CD14-positive monocyte (primary cell): ENCODE data around the gene UPP1. TPM values are rescaled to one million over a fixed set of nuclear protein-coding genes. Genes with fewer than 3 reads are reported as not detected.
A peak's percentile ranks its signal among the peaks of the same experiment; 100 is the strongest.

Source experiments
- DNase-seq, 3 donors: peaks; one replicate each; pipeline ENCODE4 v3.0.0-alpha.2; 2011 to 2022
- H2AFZ ChIP-seq: 2 replicates; pipeline ENCODE4 v1.6.0; 2012; ENCODE audit warnings: mild to moderate bottlenecking, low read depth, low read length, inconsistent platforms; ENCODE audit not compliant: insufficient read depth, poor library complexity, severe bottlenecking
- H3K27ac ChIP-seq, 2 donors: 1 replicate in 1 of 2; 2 replicates in 1 of 2; pipeline ENCODE4 v1.5.1; 2012 to 2013; ENCODE audit warnings: low read length in 2 of 2, control low read depth in 1 of 2, inconsistent platforms in 1 of 2, low read depth in 1 of 2, mild to moderate bottlenecking in 1 of 2
- H3K27me3 ChIP-seq, 2 donors: one replicate each; pipeline versions ENCODE4 v1.6.0 to v1.6.1; 2011 to 2013; ENCODE audit warnings: low read length in 2 of 2; ENCODE audit not compliant: control insufficient read depth in 2 of 2, insufficient read depth in 2 of 2
- H3K36me3 ChIP-seq, 2 donors: replicated peaks in 1 of 2; 1 replicate in 1 of 2; 2 replicates in 1 of 2; pipeline versions ENCODE4 v1.5.1 to v1.6.1; 2012 to 2013; ENCODE audit warnings: low read length in 2 of 2, control low read depth in 1 of 2, inconsistent platforms in 1 of 2, mild to moderate bottlenecking in 1 of 2; ENCODE audit not compliant: insufficient read depth in 2 of 2, control insufficient read depth in 1 of 2
- H3K4me1 ChIP-seq, 2 donors: 1 replicate in 1 of 2; 2 replicates in 1 of 2; pipeline versions ENCODE4 v1.5.1 to v1.6.1; 2012 to 2013; ENCODE audit warnings: low read length in 2 of 2, control low read depth in 1 of 2, inconsistent platforms in 1 of 2, mild to moderate bottlenecking in 1 of 2, moderate library complexity in 1 of 2; ENCODE audit not compliant: insufficient read depth in 2 of 2, control insufficient read depth in 1 of 2
- H3K4me2 ChIP-seq: replicated peaks from 2 replicates; pipeline ENCODE3; 2012; ENCODE audit warnings: low read length, moderate library complexity, mild to moderate bottlenecking; ENCODE audit not compliant: poor library complexity, severe bottlenecking; ENCODE audit errors: extremely low read depth
- H3K4me3 ChIP-seq, 3 experiments: fragments of 200-600 bp in 1 of 3; sonication (generic) in 1 of 3; replicated peaks in 1 of 3; 1 replicate in 2 of 3; 2 replicates in 1 of 3; pipeline ENCODE4 v1.5.1; 2011 to 2013; ENCODE audit warnings: low read length in 3 of 3, mild to moderate bottlenecking in 3 of 3, control low read depth in 2 of 3, low read depth in 2 of 3, inconsistent platforms in 1 of 3, moderate library complexity in 1 of 3
- H3K79me2 ChIP-seq: 2 replicates; pipeline ENCODE4 v1.6.0; 2012; ENCODE audit warnings: mild to moderate bottlenecking, control low read depth, inconsistent platforms, low read length, moderate library complexity; ENCODE audit not compliant: insufficient read depth
- H3K9ac ChIP-seq: 2 replicates; pipeline ENCODE4 v1.6.0; 2017; ENCODE audit warnings: low read length, mild to moderate bottlenecking; ENCODE audit not compliant: insufficient read depth, poor library complexity, severe bottlenecking
- H3K9me3 ChIP-seq, 2 donors: replicated peaks in 1 of 2; 1 replicate in 1 of 2; 2 replicates in 1 of 2; pipeline versions ENCODE4 v1.5.1 to v1.6.1; 2012 to 2013; ENCODE audit warnings: low read length in 2 of 2, control low read depth in 1 of 2; ENCODE audit not compliant: control insufficient read depth in 1 of 2, insufficient read depth in 1 of 2
- H4K20me1 ChIP-seq: 2 replicates; pipeline ENCODE4 v1.6.0; 2012; ENCODE audit warnings: mild to moderate bottlenecking, low read length, control low read depth, moderate library complexity; ENCODE audit not compliant: insufficient read depth
- H3K27ac Mint-ChIP-seq, 7 donors: one replicate each; pipeline ENCODE4 v1.8.0; 2020; ENCODE audit warnings: mild to moderate bottlenecking in 7 of 7, mixed read lengths in 7 of 7, moderate library complexity in 6 of 7, inconsistent platforms in 2 of 7
- H3K27me3 Mint-ChIP-seq, 3 donors: one replicate each; pipeline ENCODE4 v1.8.0; 2021 to 2022; ENCODE audit warnings: low read depth in 3 of 3, mild to moderate bottlenecking in 3 of 3, mixed read lengths in 3 of 3, moderate library complexity in 3 of 3, inconsistent platforms in 1 of 3
- H3K36me3 Mint-ChIP-seq, 2 donors: one replicate each; pipeline ENCODE4 v1.8.0; 2020; ENCODE audit warnings: mixed read lengths in 2 of 2, inconsistent platforms in 1 of 2, mild to moderate bottlenecking in 1 of 2
- H3K4me1 Mint-ChIP-seq: one replicate; pipeline ENCODE4 v1.8.0; 2020; ENCODE audit warnings: mild to moderate bottlenecking, mixed read lengths
- H3K4me3 Mint-ChIP-seq, 2 donors: one replicate each; pipeline ENCODE4 v1.8.0; 2020; ENCODE audit warnings: mild to moderate bottlenecking in 2 of 2, mixed read lengths in 2 of 2, moderate library complexity in 1 of 2
- H3K9me3 Mint-ChIP-seq, 7 donors: one replicate each; pipeline ENCODE4 v1.8.0; 2020 to 2022; ENCODE audit warnings: mixed read lengths in 7 of 7, mild to moderate bottlenecking in 6 of 7, moderate library complexity in 6 of 7, inconsistent platforms in 2 of 7
- CTCF ChIP-seq: fragments of 200-600 bp; IDR thresholded peaks from one replicate; pipeline ENCODE4 v1.8.0; 2022; ENCODE audit warnings: antibody characterized with exemption, mild to moderate bottlenecking
- WGBS: methylation state at CpG from one replicate; pipeline ENCODE4 v1.1.5; 2013; ENCODE audit warnings: missing lambda C conversion rate; ENCODE audit not compliant: insufficient coverage; 5-methylcytosine and 5-hydroxymethylcytosine counted together
- intact Hi-C, 2 donors: fragments of 100-400 bp; cut with micrococcal nuclease; formaldehyde crosslinking; loops; one replicate each; pipeline versions ENCODE4 v1.15.0 to v1.15.1; 2023
- polyA plus RNA-seq, 3 donors: library from polyadenylated mRNA; depleted of rRNA in 1 of 3; unstranded in 2 of 3; stranded (reverse) in 1 of 3; fragments of 300-500 nt in 2 of 3; fragments of >200 nt in 1 of 3; fragmentation: Illumina TruSeq in 2 of 3; gene quantifications; 1 replicate in 2 of 3; 2 replicates in 1 of 3; pipeline ENCODE4 v1.2.3, GENCODE V29; 2012 to 2021

Gene UPP1
- polyA plus RNA-seq, 3 donors: 109 to 212 (median 129) TPM

- H3K4me3 ChIP-seq: no peak overlapping the region
- peaks cover 2 to 13% (median 8%) of the 10 kb centered on the region in 7 donors for H3K9me3 Mint-ChIP-seq
- no peak for DNase-seq
- H3K27ac ChIP-seq: no peak overlapping the region
- H3K79me2 ChIP-seq: no peaks in the 10 kb centered on the region
- no peak overlapping the region for H2AFZ ChIP-seq
- no peak for TF ChIP-seq CTCF
- H3K4me2 ChIP-seq: no peak overlapping the region
- H3K4me1 ChIP-seq: peaks cover 3 to 11% of the 10 kb centered on the region in 2 donors
- H3K36me3 Mint-ChIP-seq: peaks cover 0 to 4% of the 10 kb centered on the region in 2 donors
- WGBS: no CpG with 5 or more reads among the region's 2 CpGs
- no peaks in the 10 kb centered on the region for H3K27me3 ChIP-seq
- H3K4me1 Mint-ChIP-seq: peaks cover 10% of the 10 kb centered on the region
- H3K27me3 Mint-ChIP-seq: peaks cover 0 to 3% (median 2%) of the 10 kb centered on the region in 3 donors
- no peaks in the 10 kb centered on the region for H3K9me3 ChIP-seq
- no peak overlapping the region for H3K27ac Mint-ChIP-seq
- H3K4me3 Mint-ChIP-seq: no peak overlapping the region
- no peaks in the 10 kb centered on the region for H4K20me1 ChIP-seq
- no peaks in the 10 kb centered on the region for H3K36me3 ChIP-seq
- H3K9ac ChIP-seq: no peak overlapping the region
- intact Hi-C loops: no loop called here
Measured at GRCh38 chr7:48067475-48067874, 21.6 kb upstream of the UPP1 start.

- Mint-ChIP-seq H3K27me3 (peaks cover 0 to 2% (median 2%) of the 10 kb centered on the region in 3 donors), H3K27ac (peak overlapping the region in 1 of 7 donors; percentile 32), H3K36me3 (no peaks in the 10 kb centered on the region), H3K4me3 (no peak overlapping the region), H3K4me1 (peaks cover 23% of the 10 kb centered on the region), H3K9me3 (peaks cover 0 to 6% (median 2%) of the 10 kb centered on the region in 7 donors)
- no peak overlapping the region for H3K9ac ChIP-seq
- no peak for TF ChIP-seq CTCF
- intact Hi-C loops: loop anchor here in 1 of 2 donors (5.0 kb wide), 1 partner anchor 33 kb away; no protein-coding TSS in a partner anchor
- no peaks in the 10 kb centered on the region for H4K20me1 ChIP-seq
- no peak overlapping the region for H3K4me3 ChIP-seq
- H3K27ac ChIP-seq: no peak overlapping the region
- peaks cover 12 to 17% of the 10 kb centered on the region in 2 donors for H3K4me1 ChIP-seq
- H3K9me3 ChIP-seq: no peaks in the 10 kb centered on the region
- H3K4me2 ChIP-seq: no peak overlapping the region
- DNase-seq: peak in 2 of 3 donors; percentile 19 to 45
- H3K79me2 ChIP-seq: no peaks in the 10 kb centered on the region
- H3K27me3 ChIP-seq: no peaks in the 10 kb centered on the region
- no peaks in the 10 kb centered on the region for H3K36me3 ChIP-seq
- no peak overlapping the region for H2AFZ ChIP-seq
Measured at GRCh38 chr7:48074204-48074654, 14.8 kb upstream of the UPP1 start.
